Hepatocyte (in vitro differentiated cells): Measurements from ENCODE around the gene TEX22. TPM values are rescaled to one million over a fixed set of nuclear protein-coding genes. Genes with fewer than 3 reads are reported as not detected.
A peak's percentile ranks its signal among the peaks of the same experiment; 100 is the strongest.

Experiments used
- DNase-seq: peaks from one replicate; pipeline ENCODE4 v3.0.0-alpha.2; 2016; ENCODE audit warnings: low spot score
- H2AFZ ChIP-seq: fragments of 200-600 bp; sonication (generic); 2 replicates; pipeline ENCODE4 v1.6.0; 2016; ENCODE audit warnings: antibody characterized with exemption, mild to moderate bottlenecking
- H3K27ac ChIP-seq: fragments of 200-600 bp; sonication (generic); 2 replicates; pipeline ENCODE4 v1.5.1; 2016; ENCODE audit warnings: mild to moderate bottlenecking
- H3K27me3 ChIP-seq: fragments of 200-600 bp; sonication (generic); 2 replicates; pipeline ENCODE4 v1.6.1; 2016
- H3K36me3 ChIP-seq: fragments of 200-600 bp; sonication (generic); replicated peaks from 2 replicates; pipeline ENCODE4 v1.5.1; 2016; ENCODE audit warnings: low read depth; ENCODE audit not compliant: insufficient read depth
- H3K4me1 ChIP-seq: fragments of 200-600 bp; sonication (generic); 2 replicates; pipeline ENCODE4 v1.5.1; 2016; ENCODE audit warnings: mild to moderate bottlenecking, moderate library complexity; ENCODE audit not compliant: insufficient read depth
- H3K4me2 ChIP-seq: fragments of 200-600 bp; sonication (generic); 2 replicates; pipeline ENCODE4 v1.6.0; 2016
- H3K4me3 ChIP-seq: fragments of 200-600 bp; sonication (generic); 2 replicates; pipeline ENCODE4 v1.5.1; 2016; ENCODE audit warnings: mild to moderate bottlenecking
- H3K79me2 ChIP-seq: fragments of 200-600 bp; sonication (generic); 2 replicates; pipeline ENCODE4 v1.6.0; 2017; ENCODE audit warnings: mild to moderate bottlenecking
- H3K9me2 ChIP-seq: fragments of 200-600 bp; sonication (generic); replicated peaks from 2 replicates; pipeline ENCODE4 v1.6.0; 2017; ENCODE audit warnings: mild to moderate bottlenecking; ENCODE audit not compliant: insufficient read depth
- H3K9me3 ChIP-seq: fragments of 200-600 bp; sonication (generic); 2 replicates; pipeline ENCODE4 v1.5.1; 2016; ENCODE audit warnings: low read depth, mild to moderate bottlenecking
- H4K20me1 ChIP-seq: fragments of 200-600 bp; sonication (generic); 2 replicates; pipeline ENCODE4 v1.6.0; 2016; ENCODE audit warnings: mild to moderate bottlenecking; ENCODE audit not compliant: insufficient read depth, poor library complexity, severe bottlenecking
- CTCF ChIP-seq: fragments of 200-600 bp; sonication (generic); IDR thresholded peaks from 2 replicates; pipeline ENCODE4 v1.5.1; 2016; ENCODE audit warnings: antibody characterized with exemption, mild to moderate bottlenecking; ENCODE audit not compliant: poor library complexity
- EZH2 ChIP-seq: fragments of 200-600 bp; sonication (generic); IDR thresholded peaks from 2 replicates; pipeline ENCODE4 v1.6.1; 2016; ENCODE audit warnings: antibody characterized with exemption, mild to moderate bottlenecking, borderline replicate concordance
- EZH2phosphoT487 ChIP-seq: fragments of 200-600 bp; sonication (generic); IDR thresholded peaks from one replicate; pipeline ENCODE4 v1.6.1; 2018; ENCODE audit warnings: antibody characterized with exemption, mild to moderate bottlenecking, low read depth, moderate library complexity; ENCODE audit not compliant: unreplicated experiment, severe bottlenecking
- WGBS: methylation state at CpG from one replicate; pipeline ENCODE4 v1.1.6; 2016; ENCODE audit warnings: low lambda C conversion rate; ENCODE audit errors: missing lambda C conversion rate; 5-methylcytosine and 5-hydroxymethylcytosine counted together
- polyA plus RNA-seq: library from polyadenylated mRNA; unstranded; fragments of >200 nt; fragmentation: Nextera tagmentation; extraction: Ambion mirVana; gene quantifications from 2 replicates; pipeline ENCODE4 v1.2.1, GENCODE V29; 2016
- total RNA-seq: library from RNA; depleted of rRNA; stranded (reverse); fragments of >200 nt; gene quantifications from 2 replicates; pipeline ENCODE4 v1.2.3, GENCODE V29; 2014

The TEX22 gene
- total and polyA plus RNA-seq, 2 experiments from 2014 or later: 0.76 TPM; not detected in 1

GRCh38 chr14:105446971-105447370 lies 48.6 kb downstream of the TEX22 start:
- no peaks in the 10 kb centered on the region for H3K9me3 ChIP-seq
- 89% methylated on average over 14 of the region's 14 CpGs for WGBS
- no peaks in the 10 kb centered on the region for H4K20me1 ChIP-seq

GRCh38 chr14:105447651-105448640 lies 49.6 kb downstream of the TEX22 start:
- Histone ChIP-seq H3K27ac (no peak overlapping the region), H3K36me3 (no peaks in the 10 kb centered on the region), H3K27me3 (no peaks in the 10 kb centered on the region), H4K20me1 (no peaks in the 10 kb centered on the region), H3K9me3 (no peaks in the 10 kb centered on the region), H3K4me1 (no peaks in the 10 kb centered on the region), H3K4me2 (no peak overlapping the region), H2AFZ (no peak overlapping the region), H3K9me2 (no peaks in the 10 kb centered on the region), H3K4me3 (no peak overlapping the region), H3K79me2 (no peaks in the 10 kb centered on the region)
- DNase-seq: no peak
- whole genome bisulfite sequencing: 96% methylated on average over 31 of the region's 31 CpGs
- TF ChIP-seq EZH2phosphoT487: no peak
- no peak for TF ChIP-seq CTCF

More at GRCh38 chr14:105446971-105447370, 48.6 kb downstream of the TEX22 start:
- Histone ChIP-seq H3K9me2 (no peaks in the 10 kb centered on the region), H3K36me3 (no peaks in the 10 kb centered on the region), H3K27me3 (no peaks in the 10 kb centered on the region), H3K4me2 (no peak overlapping the region), H3K4me3 (no peak overlapping the region), H3K4me1 (no peaks in the 10 kb centered on the region), H3K27ac (no peak overlapping the region), H2AFZ (no peak overlapping the region), H3K79me2 (no peaks in the 10 kb centered on the region)
- no peak for DNase-seq
- TF ChIP-seq CTCF: no peak
- TF ChIP-seq EZH2: no peak
- no peak for TF ChIP-seq EZH2phosphoT487

- Histone ChIP-seq H2AFZ (no peak overlapping the region), H3K27me3 (no peaks in the 10 kb centered on the region), H3K4me3 (no peak overlapping the region), H3K79me2 (no peaks in the 10 kb centered on the region), H3K9me2 (no peaks in the 10 kb centered on the region), H3K27ac (no peak overlapping the region), H3K36me3 (no peaks in the 10 kb centered on the region), H4K20me1 (no peaks in the 10 kb centered on the region), H3K4me1 (no peaks in the 10 kb centered on the region), H3K9me3 (no peaks in the 10 kb centered on the region), H3K4me2 (no peak overlapping the region)
- TF ChIP-seq EZH2 (no peak), CTCF (peak; percentile 53), EZH2phosphoT487 (no peak)
- DNase-seq: peak; percentile 63
- 83% methylated on average over 10 of the region's 16 CpGs for WGBS
Measured at GRCh38 chr14:105448706-105449111, 50.4 kb downstream of the TEX22 start.
